Hepatocyte (in vitro differentiated cells): ENCODE data around the gene APBA2. TPM values are rescaled to one million over a fixed set of nuclear protein-coding genes. Genes with fewer than 3 reads are reported as not detected.

Experiments used
- DNase-seq: peaks from one replicate; pipeline ENCODE4 v3.0.0-alpha.2; 2016; ENCODE audit warnings: low spot score
- H2AFZ ChIP-seq: fragments of 200-600 bp; sonication (generic); 2 replicates; pipeline ENCODE4 v1.6.0; 2016; ENCODE audit warnings: antibody characterized with exemption, mild to moderate bottlenecking
- H3K27ac ChIP-seq: fragments of 200-600 bp; sonication (generic); 2 replicates; pipeline ENCODE4 v1.5.1; 2016; ENCODE audit warnings: mild to moderate bottlenecking
- H3K27me3 ChIP-seq: fragments of 200-600 bp; sonication (generic); 2 replicates; pipeline ENCODE4 v1.6.1; 2016
- H3K36me3 ChIP-seq: fragments of 200-600 bp; sonication (generic); replicated peaks from 2 replicates; pipeline ENCODE4 v1.5.1; 2016; ENCODE audit warnings: low read depth; ENCODE audit not compliant: insufficient read depth
- H3K4me1 ChIP-seq: fragments of 200-600 bp; sonication (generic); 2 replicates; pipeline ENCODE4 v1.5.1; 2016; ENCODE audit warnings: mild to moderate bottlenecking, moderate library complexity; ENCODE audit not compliant: insufficient read depth
- H3K4me2 ChIP-seq: fragments of 200-600 bp; sonication (generic); 2 replicates; pipeline ENCODE4 v1.6.0; 2016
- H3K4me3 ChIP-seq: fragments of 200-600 bp; sonication (generic); 2 replicates; pipeline ENCODE4 v1.5.1; 2016; ENCODE audit warnings: mild to moderate bottlenecking
- H3K79me2 ChIP-seq: fragments of 200-600 bp; sonication (generic); 2 replicates; pipeline ENCODE4 v1.6.0; 2017; ENCODE audit warnings: mild to moderate bottlenecking
- H3K9me2 ChIP-seq: fragments of 200-600 bp; sonication (generic); replicated peaks from 2 replicates; pipeline ENCODE4 v1.6.0; 2017; ENCODE audit warnings: mild to moderate bottlenecking; ENCODE audit not compliant: insufficient read depth
- H3K9me3 ChIP-seq: fragments of 200-600 bp; sonication (generic); 2 replicates; pipeline ENCODE4 v1.5.1; 2016; ENCODE audit warnings: low read depth, mild to moderate bottlenecking
- H4K20me1 ChIP-seq: fragments of 200-600 bp; sonication (generic); 2 replicates; pipeline ENCODE4 v1.6.0; 2016; ENCODE audit warnings: mild to moderate bottlenecking; ENCODE audit not compliant: insufficient read depth, poor library complexity, severe bottlenecking
- CTCF ChIP-seq: fragments of 200-600 bp; sonication (generic); IDR thresholded peaks from 2 replicates; pipeline ENCODE4 v1.5.1; 2016; ENCODE audit warnings: antibody characterized with exemption, mild to moderate bottlenecking; ENCODE audit not compliant: poor library complexity
- EZH2 ChIP-seq: fragments of 200-600 bp; sonication (generic); IDR thresholded peaks from 2 replicates; pipeline ENCODE4 v1.6.1; 2016; ENCODE audit warnings: antibody characterized with exemption, mild to moderate bottlenecking, borderline replicate concordance
- EZH2phosphoT487 ChIP-seq: fragments of 200-600 bp; sonication (generic); IDR thresholded peaks from one replicate; pipeline ENCODE4 v1.6.1; 2018; ENCODE audit warnings: antibody characterized with exemption, mild to moderate bottlenecking, low read depth, moderate library complexity; ENCODE audit not compliant: unreplicated experiment, severe bottlenecking
- WGBS: methylation state at CpG from one replicate; pipeline ENCODE4 v1.1.6; 2016; ENCODE audit warnings: low lambda C conversion rate; ENCODE audit errors: missing lambda C conversion rate; 5-methylcytosine and 5-hydroxymethylcytosine counted together
- polyA plus RNA-seq: library from polyadenylated mRNA; unstranded; fragments of >200 nt; fragmentation: Nextera tagmentation; extraction: Ambion mirVana; gene quantifications from 2 replicates; pipeline ENCODE4 v1.2.1, GENCODE V29; 2016
- total RNA-seq: library from RNA; depleted of rRNA; stranded (reverse); fragments of >200 nt; gene quantifications from 2 replicates; pipeline ENCODE4 v1.2.3, GENCODE V29; 2014

APBA2 gene
- total and polyA plus RNA-seq, 2 experiments from 2014 or later: 8.4 to 10.1 TPM

GRCh38 chr15:28994142-28994830, 108.5 kb downstream of the APBA2 start:
- H3K36me3 ChIP-seq: no peaks in the 10 kb centered on the region
- no peaks in the 10 kb centered on the region for H3K9me3 ChIP-seq
- no peak for TF ChIP-seq CTCF
- TF ChIP-seq EZH2phosphoT487: no peak
- TF ChIP-seq EZH2: no peak
- H3K79me2 ChIP-seq: no peaks in the 10 kb centered on the region
- H3K27ac ChIP-seq: no peak overlapping the region
- WGBS: 93% methylated on average over 14 of the region's 14 CpGs
- no peaks in the 10 kb centered on the region for H3K9me2 ChIP-seq
- DNase-seq: no peak
- no peak overlapping the region for H2AFZ ChIP-seq
- H3K4me2 ChIP-seq: no peak overlapping the region
- no peak overlapping the region for H3K4me3 ChIP-seq
- no peaks in the 10 kb centered on the region for H3K4me1 ChIP-seq
- H4K20me1 ChIP-seq: no peaks in the 10 kb centered on the region
- H3K27me3 ChIP-seq: no peaks in the 10 kb centered on the region

- H4K20me1 ChIP-seq: no peaks in the 10 kb centered on the region
- WGBS: 86% methylated on average over 13 of the region's 13 CpGs
- H3K4me3 ChIP-seq: no peak overlapping the region
- no peaks in the 10 kb centered on the region for H3K27me3 ChIP-seq
- H3K79me2 ChIP-seq: no peaks in the 10 kb centered on the region
- TF ChIP-seq EZH2 (no peak), CTCF (no peak), EZH2phosphoT487 (no peak)
- no peaks in the 10 kb centered on the region for H3K4me1 ChIP-seq
- H3K9me3 ChIP-seq: no peaks in the 10 kb centered on the region
- no peak for DNase-seq
- no peak overlapping the region for H3K27ac ChIP-seq
- H2AFZ ChIP-seq: no peak overlapping the region
- H3K36me3 ChIP-seq: no peaks in the 10 kb centered on the region
- H3K4me2 ChIP-seq: no peak overlapping the region
- no peaks in the 10 kb centered on the region for H3K9me2 ChIP-seq
Observed at GRCh38 chr15:28994831-28995596, 109.2 kb downstream of the APBA2 start.

- no peaks in the 10 kb centered on the region for H3K9me3 ChIP-seq
- no peak for TF ChIP-seq CTCF
- no peak for TF ChIP-seq EZH2phosphoT487
- TF ChIP-seq EZH2: no peak
- no peak overlapping the region for H2AFZ ChIP-seq
- no peak for DNase-seq
- no peaks in the 10 kb centered on the region for H3K9me2 ChIP-seq
- no peak overlapping the region for H3K4me2 ChIP-seq
- no peaks in the 10 kb centered on the region for H3K4me1 ChIP-seq
- no peaks in the 10 kb centered on the region for H3K27me3 ChIP-seq
- no peaks in the 10 kb centered on the region for H3K36me3 ChIP-seq
- H4K20me1 ChIP-seq: no peaks in the 10 kb centered on the region
- no peaks in the 10 kb centered on the region for H3K79me2 ChIP-seq
- no peak overlapping the region for H3K27ac ChIP-seq
- 94% methylated on average over 9 of the region's 9 CpGs for WGBS
- H3K4me3 ChIP-seq: no peak overlapping the region
Observed at GRCh38 chr15:28995705-28996104, 109.9 kb downstream of the APBA2 start.
